Effector memory CD4-positive, alpha-beta T cell (primary cell): ENCODE results near the gene FSTL4.

Source experiments
- DNase-seq, 3 donors: peaks; one replicate each; pipeline ENCODE4 v3.0.0-alpha.2; 2020
- H3K27ac ChIP-seq: 2 replicates; pipeline ENCODE4 v1.7.0; 2013; ENCODE audit warnings: mild to moderate bottlenecking, low read length, moderate library complexity; ENCODE audit not compliant: insufficient read depth, poor library complexity, severe bottlenecking
- H3K27me3 ChIP-seq: replicated peaks from 2 replicates; pipeline ENCODE4 v1.7.0; 2013; ENCODE audit warnings: mild to moderate bottlenecking, low read length; ENCODE audit not compliant: insufficient read depth, control insufficient read depth, poor library complexity, severe bottlenecking
- H3K36me3 ChIP-seq: 2 replicates; pipeline ENCODE4 v1.7.0; 2013; ENCODE audit warnings: mild to moderate bottlenecking, low read length, moderate library complexity; ENCODE audit not compliant: control insufficient read depth, insufficient read depth
- H3K4me1 ChIP-seq: 2 replicates; pipeline ENCODE4 v1.7.0; 2013; ENCODE audit warnings: low read length, mild to moderate bottlenecking; ENCODE audit not compliant: control insufficient read depth, insufficient read depth, poor library complexity, severe bottlenecking
- H3K4me3 ChIP-seq: 2 replicates; pipeline ENCODE4 v1.7.0; 2013; ENCODE audit warnings: low read length, low read depth, mild to moderate bottlenecking; ENCODE audit not compliant: insufficient read depth, poor library complexity, severe bottlenecking
- H3K9me3 ChIP-seq: 2 replicates; pipeline ENCODE4 v1.7.0; 2013; ENCODE audit warnings: mild to moderate bottlenecking, low read length, moderate library complexity; ENCODE audit not compliant: control insufficient read depth

The FSTL4 gene

GRCh38 chr5:133390416-133391353 lies 221.7 kb downstream of the FSTL4 start:
- Histone ChIP-seq H3K36me3 (no peaks in the 10 kb centered on the region), H3K27ac (no peak overlapping the region), H3K27me3 (no peaks in the 10 kb centered on the region), H3K4me3 (no peak overlapping the region), H3K9me3 (no peaks in the 10 kb centered on the region), H3K4me1 (no peaks in the 10 kb centered on the region)
- DNase-seq = no peak

DNA sequence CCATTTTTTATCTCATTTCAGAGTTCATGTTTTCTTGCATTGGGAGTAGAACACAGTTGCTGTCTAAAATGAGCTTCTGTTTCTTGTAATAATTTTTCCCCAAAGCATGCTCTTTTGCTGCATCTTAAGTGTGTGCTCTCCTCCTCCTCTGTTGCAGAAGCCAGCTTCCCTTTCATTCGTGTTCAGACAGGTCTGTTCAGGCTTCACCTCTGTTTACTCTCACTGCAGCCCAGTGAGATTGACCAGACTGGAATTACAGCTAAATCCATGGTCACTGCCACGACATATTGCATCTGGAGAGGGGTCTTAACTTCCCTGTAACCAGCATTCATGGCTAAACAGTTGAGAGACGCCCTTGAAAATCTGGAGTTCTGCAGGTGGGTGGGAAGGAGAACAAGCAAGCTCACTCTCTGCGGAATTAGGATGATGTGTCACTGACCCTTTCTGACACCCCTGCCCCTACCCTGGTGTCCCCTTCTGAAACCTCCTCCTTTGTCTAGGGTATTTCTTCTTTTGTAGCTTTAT lies 223.2 kb downstream of the FSTL4 start:
- Histone ChIP-seq H3K27ac (no peak overlapping the region), H3K4me1 (no peaks in the 10 kb centered on the region), H3K9me3 (no peaks in the 10 kb centered on the region), H3K27me3 (no peaks in the 10 kb centered on the region), H3K36me3 (no peaks in the 10 kb centered on the region), H3K4me3 (no peak overlapping the region)
- no peak for DNase-seq

GRCh38 chr5:133387621-133388020 lies 224.7 kb downstream of the FSTL4 start:
- Histone ChIP-seq H3K36me3 (no peaks in the 10 kb centered on the region), H3K9me3 (no peaks in the 10 kb centered on the region), H3K4me1 (no peaks in the 10 kb centered on the region), H3K4me3 (no peak overlapping the region), H3K27me3 (no peaks in the 10 kb centered on the region), H3K27ac (no peak overlapping the region)
- DNase-seq = no peak

GRCh38 chr5:133387091-133387490 lies 225.2 kb downstream of the FSTL4 start:
- Histone ChIP-seq H3K27me3 (no peaks in the 10 kb centered on the region), H3K4me3 (no peak overlapping the region), H3K4me1 (no peaks in the 10 kb centered on the region), H3K36me3 (no peaks in the 10 kb centered on the region), H3K9me3 (no peaks in the 10 kb centered on the region), H3K27ac (no peak overlapping the region)
- no peak for DNase-seq

DNA sequence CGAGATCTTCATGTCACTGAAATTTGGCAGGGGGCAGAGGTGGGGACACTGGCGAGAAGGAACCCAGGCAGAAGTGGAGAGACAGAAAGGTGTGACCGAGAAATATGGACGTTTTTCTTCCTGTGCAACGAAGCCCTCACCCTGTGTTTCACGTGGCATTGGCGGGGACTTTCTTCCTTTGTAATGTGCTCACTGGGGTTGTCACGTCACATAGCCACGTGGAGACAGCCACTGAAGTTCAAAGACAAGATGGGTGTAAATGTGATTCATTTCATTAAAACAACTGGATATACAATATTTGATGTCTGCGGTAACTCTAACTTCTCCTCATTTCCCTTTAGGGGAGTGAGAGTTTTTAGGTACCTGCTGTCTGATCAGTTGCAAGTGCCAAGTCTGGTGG lies 225.7 kb downstream of the FSTL4 start:
- no peaks in the 10 kb centered on the region for H3K27me3 ChIP-seq
- H3K36me3 ChIP-seq = no peaks in the 10 kb centered on the region
- H3K9me3 ChIP-seq = no peaks in the 10 kb centered on the region
- no peaks in the 10 kb centered on the region for H3K4me1 ChIP-seq
- no peak for DNase-seq
- no peak overlapping the region for H3K4me3 ChIP-seq
- no peak overlapping the region for H3K27ac ChIP-seq

DNA sequence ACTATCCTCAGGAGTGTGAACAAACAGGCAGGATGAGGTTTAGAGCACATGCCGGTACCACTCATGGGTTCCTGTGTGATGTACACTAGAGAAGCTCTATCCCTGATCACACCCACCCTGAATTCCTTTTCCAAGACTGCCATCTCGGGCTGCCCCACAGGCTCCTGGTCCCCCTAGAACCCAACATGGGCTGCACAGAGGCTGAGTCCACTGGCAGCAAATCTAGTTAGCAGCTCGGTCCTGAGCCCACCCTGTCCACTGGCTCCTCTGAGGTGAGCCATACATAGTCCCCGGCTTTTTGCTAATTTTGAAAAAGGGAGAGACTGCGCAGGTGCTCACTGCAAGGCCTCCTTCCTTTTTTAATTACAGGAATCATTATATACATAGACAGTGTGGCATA lies 227.0 kb downstream of the FSTL4 start:
- Histone ChIP-seq H3K4me1 (no peaks in the 10 kb centered on the region), H3K36me3 (no peaks in the 10 kb centered on the region), H3K27ac (no peak overlapping the region), H3K4me3 (no peak overlapping the region), H3K27me3 (no peaks in the 10 kb centered on the region), H3K9me3 (no peaks in the 10 kb centered on the region)
- no peak for DNase-seq

- Histone ChIP-seq H3K36me3 (no peaks in the 10 kb centered on the region), H3K27ac (no peak overlapping the region), H3K4me1 (no peaks in the 10 kb centered on the region), H3K4me3 (no peak overlapping the region), H3K27me3 (no peaks in the 10 kb centered on the region), H3K9me3 (no peaks in the 10 kb centered on the region)
- no peak for DNase-seq
Measured at GRCh38 chr5:133384903-133385302, 227.4 kb downstream of the FSTL4 start.

GRCh38 chr5:133384120-133384855 lies 228.1 kb downstream of the FSTL4 start:
- Histone ChIP-seq H3K9me3 (no peaks in the 10 kb centered on the region), H3K36me3 (no peaks in the 10 kb centered on the region), H3K27me3 (no peaks in the 10 kb centered on the region), H3K27ac (no peak overlapping the region), H3K4me1 (no peaks in the 10 kb centered on the region), H3K4me3 (no peak overlapping the region)
- DNase-seq = no peak

DNA sequence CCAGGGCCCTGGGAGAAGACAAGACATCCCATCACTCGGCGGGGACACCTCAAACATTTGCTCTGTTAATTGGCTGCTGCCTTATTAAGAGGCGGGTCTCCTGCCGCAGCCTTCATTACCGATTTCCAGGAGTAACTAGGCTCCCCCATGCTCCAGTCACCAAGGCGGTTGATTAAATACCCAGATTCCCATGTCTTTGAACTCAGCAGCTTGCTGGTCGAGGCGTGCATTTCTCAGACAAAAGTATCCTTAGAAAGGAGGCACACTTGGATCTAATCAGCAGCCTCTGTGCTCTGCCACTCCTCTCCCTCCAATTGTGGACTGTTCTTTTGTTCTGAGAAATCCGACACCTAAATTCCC lies 228.8 kb downstream of the FSTL4 start:
- Histone ChIP-seq H3K4me1 (no peaks in the 10 kb centered on the region), H3K4me3 (no peak overlapping the region), H3K36me3 (no peaks in the 10 kb centered on the region), H3K27ac (no peak overlapping the region), H3K9me3 (no peaks in the 10 kb centered on the region), H3K27me3 (no peaks in the 10 kb centered on the region)
- no peak for DNase-seq
